ENCODE measurements around the gene MUC6. TPM values are rescaled to one million over a fixed set of nuclear protein-coding genes. Genes with fewer than 3 reads are reported as not detected.

The MUC6 gene
- total RNA-seq, 1 donor from 2014 or later, result not detected

GRCh38 chr11:1006762-1007161 lies 29.8 kb downstream of the MUC6 start:
- DNase-seq (no peak), ATAC-seq (ENCODE audit: low read depth) (no peak)
- no peaks in the 10 kb centered on the region for H3K27me3 Mint-ChIP-seq
- peaks cover 84% of the 10 kb centered on the region for H3K36me3 Mint-ChIP-seq (ENCODE audit: low read depth)
- H3K9me3 Mint-ChIP-seq, result no peaks in the 10 kb centered on the region
- intact Hi-C loops (cut with micrococcal nuclease), result no loop called here
- no peak overlapping the region for H3K27ac Mint-ChIP-seq
- ChIA-PET CTCF (no interaction called here), POLR2A (no interaction called here)
- TF ChIP-seq CTCF (IDR thresholded peaks at IDR 0.05), result no peak
- no peak overlapping the region for H3K4me3 Mint-ChIP-seq
- no peaks in the 10 kb centered on the region for H3K4me1 Mint-ChIP-seq

- no peaks in the 10 kb centered on the region for H3K27me3 Mint-ChIP-seq
- POLR2A ChIA-PET, result no interaction called here
- CTCF ChIA-PET, result no interaction called here
- intact Hi-C loops (cut with micrococcal nuclease), result no loop called here
- no peak overlapping the region for H3K4me3 Mint-ChIP-seq
- no peak for TF ChIP-seq CTCF (IDR thresholded peaks at IDR 0.05)
- H3K9me3 Mint-ChIP-seq, result no peaks in the 10 kb centered on the region
- H3K27ac Mint-ChIP-seq, result no peak overlapping the region
- DNase-seq (no peak), ATAC-seq (ENCODE audit: low read depth) (no peak)
- H3K4me1 Mint-ChIP-seq, result no peaks in the 10 kb centered on the region
- H3K36me3 Mint-ChIP-seq (ENCODE audit: low read depth), result peaks cover 86% of the 10 kb centered on the region
Observed at GRCh38 chr11:1005928-1006327, 30.6 kb downstream of the MUC6 start.

GRCh38 chr11:1003159-1003558 lies 33.4 kb downstream of the MUC6 start:
- no peak for TF ChIP-seq CTCF (IDR thresholded peaks at IDR 0.05)
- Mint-ChIP-seq H3K27me3 (no peaks in the 10 kb centered on the region), H3K9me3 (no peaks in the 10 kb centered on the region), H3K4me3 (no peak overlapping the region), H3K4me1 (no peaks in the 10 kb centered on the region), H3K27ac (no peak overlapping the region), H3K36me3 (ENCODE audit: low read depth) (peaks cover 71% of the 10 kb centered on the region)
- CTCF ChIA-PET, result no interaction called here
- ATAC-seq (ENCODE audit: low read depth) (no peak), DNase-seq (no peak)
- POLR2A ChIA-PET, result no interaction called here
- intact Hi-C loops (cut with micrococcal nuclease), result no loop called here

- ATAC-seq (ENCODE audit: low read depth) (no peak), DNase-seq (no peak)
- no peak overlapping the region for H3K27ac Mint-ChIP-seq
- no peaks in the 10 kb centered on the region for H3K27me3 Mint-ChIP-seq
- intact Hi-C loops (cut with micrococcal nuclease), result no loop called here
- TF ChIP-seq CTCF (IDR thresholded peaks at IDR 0.05), result no peak
- H3K4me1 Mint-ChIP-seq, result no peaks in the 10 kb centered on the region
- no peak overlapping the region for H3K4me3 Mint-ChIP-seq
- H3K36me3 Mint-ChIP-seq (ENCODE audit: low read depth), result peaks cover 70% of the 10 kb centered on the region
- ChIA-PET POLR2A (no interaction called here), CTCF (no interaction called here)
- no peaks in the 10 kb centered on the region for H3K9me3 Mint-ChIP-seq
Observed at GRCh38 chr11:1002406-1002984, 34.0 kb downstream of the MUC6 start.

GRCh38 chr11:1001617-1002405 lies 34.7 kb downstream of the MUC6 start:
- intact Hi-C loops (cut with micrococcal nuclease), result no loop called here
- Mint-ChIP-seq H3K4me1 (no peaks in the 10 kb centered on the region), H3K4me3 (no peak overlapping the region), H3K36me3 (ENCODE audit: low read depth) (peaks cover 71% of the 10 kb centered on the region), H3K9me3 (no peaks in the 10 kb centered on the region), H3K27me3 (no peaks in the 10 kb centered on the region), H3K27ac (no peak overlapping the region)
- no peak for ATAC-seq (ENCODE audit: low read depth)
- POLR2A ChIA-PET, result no interaction called here
- DNase-seq, result no peak
- TF ChIP-seq CTCF (IDR thresholded peaks at IDR 0.05), result no peak
- CTCF ChIA-PET, result no interaction called here

Measured in activated B cell treated with CpG ODN at 0.5 μM for 24 hours (primary cell).